Liver (tissue), 3 donors: ENCODE results near the gene DAPL1.

Source experiments
- EGR1 ChIP-seq, 2 donors: IDR thresholded peaks; 2 replicates each; pipeline ENCODE4 v1.6.1; 2016 to 2018; ENCODE audit warnings: antibody characterized with exemption in 2 of 2, low read depth in 2 of 2
- GABPA ChIP-seq, 2 donors: IDR thresholded peaks in 1 of 2; conservative IDR thresholded peaks in 1 of 2; 2 replicates each; pipeline ENCODE4 v1.6.1; 2016; ENCODE audit warnings: antibody characterized with exemption in 2 of 2, mild to moderate bottlenecking in 1 of 2, moderate library complexity in 1 of 2
- HNF4A ChIP-seq, 2 donors: conservative IDR thresholded peaks; 2 replicates each; pipeline ENCODE4 v1.6.1; 2016; ENCODE audit warnings: antibody characterized with exemption in 2 of 2, mild to moderate bottlenecking in 2 of 2
- JUND ChIP-seq, 2 donors: IDR thresholded peaks; 2 replicates each; pipeline ENCODE4 v1.6.1; 2016; ENCODE audit warnings: antibody characterized with exemption in 2 of 2
- NR2F2 ChIP-seq: IDR thresholded peaks from 2 replicates; pipeline ENCODE4 v1.6.1; 2016; ENCODE audit warnings: antibody characterized with exemption
- RAD21 ChIP-seq, 2 donors: IDR thresholded peaks; 2 replicates each; pipeline ENCODE4 v1.6.1; 2016; ENCODE audit warnings: antibody characterized with exemption in 2 of 2, mild to moderate bottlenecking in 2 of 2
- RXRA ChIP-seq, 2 donors: IDR thresholded peaks; 2 replicates each; pipeline ENCODE4 v1.6.1; 2017 to 2018; ENCODE audit warnings: antibody characterized with exemption in 2 of 2, mild to moderate bottlenecking in 1 of 2
- TAF1 ChIP-seq: conservative IDR thresholded peaks from 2 replicates; pipeline ENCODE4 v1.6.1; 2016; ENCODE audit warnings: antibody characterized with exemption, mild to moderate bottlenecking
- TF ChIP-seq, protein P1 (sequence below): IDR thresholded peaks from 2 replicates; pipeline ENCODE4 v1.6.1; 2016; ENCODE audit warnings: antibody characterized with exemption
- TF ChIP-seq, protein P2 (sequence below): IDR thresholded peaks from 2 replicates; pipeline ENCODE4 v1.6.1; 2016; ENCODE audit warnings: antibody characterized with exemption
- TF ChIP-seq, protein P3 (sequence below): fragments of 150-350 bp; IDR thresholded peaks from 2 replicates; pipeline ENCODE4 v1.5.1; 2017; ENCODE audit warnings: improper control_type of control experiment, low read depth, low read length; ENCODE audit not compliant: missing input control
- TF ChIP-seq, protein P4 (sequence below): IDR thresholded peaks from 2 replicates; pipeline ENCODE4 v1.6.1; 2016; ENCODE audit warnings: antibody characterized with exemption, mild to moderate bottlenecking
- donor health status: healthy.
- donor health status: healthy.

DNA sequence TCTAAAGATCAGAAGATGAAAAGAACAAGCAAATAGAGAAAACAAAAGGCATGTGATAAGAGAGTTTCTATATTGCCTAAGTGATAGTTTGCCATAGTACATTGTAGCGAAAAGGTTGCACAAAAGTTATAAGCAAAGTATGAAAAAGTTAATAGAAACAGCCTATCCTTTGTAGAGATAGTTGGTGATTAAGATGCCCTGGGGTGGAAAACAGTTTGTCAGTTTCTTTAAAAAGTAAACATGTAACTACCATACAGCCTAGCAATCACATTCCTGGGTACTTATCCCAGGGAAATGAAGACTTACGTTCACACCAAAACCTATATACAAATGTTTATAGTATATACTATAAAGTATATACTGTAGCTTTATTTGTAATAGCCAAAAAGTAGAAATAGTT lies 16.9 kb upstream of the DAPL1 start:
- TF ChIP-seq, protein P1, sequence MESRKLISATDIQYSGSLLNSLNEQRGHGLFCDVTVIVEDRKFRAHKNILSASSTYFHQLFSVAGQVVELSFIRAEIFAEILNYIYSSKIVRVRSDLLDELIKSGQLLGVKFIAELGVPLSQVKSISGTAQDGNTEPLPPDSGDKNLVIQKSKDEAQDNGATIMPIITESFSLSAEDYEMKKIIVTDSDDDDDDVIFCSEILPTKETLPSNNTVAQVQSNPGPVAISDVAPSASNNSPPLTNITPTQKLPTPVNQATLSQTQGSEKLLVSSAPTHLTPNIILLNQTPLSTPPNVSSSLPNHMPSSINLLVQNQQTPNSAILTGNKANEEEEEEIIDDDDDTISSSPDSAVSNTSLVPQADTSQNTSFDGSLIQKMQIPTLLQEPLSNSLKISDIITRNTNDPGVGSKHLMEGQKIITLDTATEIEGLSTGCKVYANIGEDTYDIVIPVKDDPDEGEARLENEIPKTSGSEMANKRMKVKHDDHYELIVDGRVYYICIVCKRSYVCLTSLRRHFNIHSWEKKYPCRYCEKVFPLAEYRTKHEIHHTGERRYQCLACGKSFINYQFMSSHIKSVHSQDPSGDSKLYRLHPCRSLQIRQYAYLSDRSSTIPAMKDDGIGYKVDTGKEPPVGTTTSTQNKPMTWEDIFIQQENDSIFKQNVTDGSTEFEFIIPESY: no peak
- TF ChIP-seq, protein P2, sequence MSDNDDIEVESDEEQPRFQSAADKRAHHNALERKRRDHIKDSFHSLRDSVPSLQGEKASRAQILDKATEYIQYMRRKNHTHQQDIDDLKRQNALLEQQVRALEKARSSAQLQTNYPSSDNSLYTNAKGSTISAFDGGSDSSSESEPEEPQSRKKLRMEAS: no peak
- TF ChIP-seq, protein P3, sequence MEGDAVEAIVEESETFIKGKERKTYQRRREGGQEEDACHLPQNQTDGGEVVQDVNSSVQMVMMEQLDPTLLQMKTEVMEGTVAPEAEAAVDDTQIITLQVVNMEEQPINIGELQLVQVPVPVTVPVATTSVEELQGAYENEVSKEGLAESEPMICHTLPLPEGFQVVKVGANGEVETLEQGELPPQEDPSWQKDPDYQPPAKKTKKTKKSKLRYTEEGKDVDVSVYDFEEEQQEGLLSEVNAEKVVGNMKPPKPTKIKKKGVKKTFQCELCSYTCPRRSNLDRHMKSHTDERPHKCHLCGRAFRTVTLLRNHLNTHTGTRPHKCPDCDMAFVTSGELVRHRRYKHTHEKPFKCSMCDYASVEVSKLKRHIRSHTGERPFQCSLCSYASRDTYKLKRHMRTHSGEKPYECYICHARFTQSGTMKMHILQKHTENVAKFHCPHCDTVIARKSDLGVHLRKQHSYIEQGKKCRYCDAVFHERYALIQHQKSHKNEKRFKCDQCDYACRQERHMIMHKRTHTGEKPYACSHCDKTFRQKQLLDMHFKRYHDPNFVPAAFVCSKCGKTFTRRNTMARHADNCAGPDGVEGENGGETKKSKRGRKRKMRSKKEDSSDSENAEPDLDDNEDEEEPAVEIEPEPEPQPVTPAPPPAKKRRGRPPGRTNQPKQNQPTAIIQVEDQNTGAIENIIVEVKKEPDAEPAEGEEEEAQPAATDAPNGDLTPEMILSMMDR: no peak
- TF ChIP-seq JUND (IDR thresholded peaks at IDR 0.05) (no peak), TAF1 (no peak), GABPA (IDR thresholded peaks at IDR 0.05 in 1 of 2, conservative IDR thresholded peaks at IDR 0.05 in 1 of 2) (no peak), RAD21 (IDR thresholded peaks at IDR 0.05) (no peak), EGR1 (IDR thresholded peaks at IDR 0.05; ENCODE audit: low read depth in 2 of 2) (no peak), RXRA (IDR thresholded peaks at IDR 0.05) (no peak), NR2F2 (no peak), HNF4A (conservative IDR thresholded peaks at IDR 0.05) (no peak)
- TF ChIP-seq, protein P4, sequence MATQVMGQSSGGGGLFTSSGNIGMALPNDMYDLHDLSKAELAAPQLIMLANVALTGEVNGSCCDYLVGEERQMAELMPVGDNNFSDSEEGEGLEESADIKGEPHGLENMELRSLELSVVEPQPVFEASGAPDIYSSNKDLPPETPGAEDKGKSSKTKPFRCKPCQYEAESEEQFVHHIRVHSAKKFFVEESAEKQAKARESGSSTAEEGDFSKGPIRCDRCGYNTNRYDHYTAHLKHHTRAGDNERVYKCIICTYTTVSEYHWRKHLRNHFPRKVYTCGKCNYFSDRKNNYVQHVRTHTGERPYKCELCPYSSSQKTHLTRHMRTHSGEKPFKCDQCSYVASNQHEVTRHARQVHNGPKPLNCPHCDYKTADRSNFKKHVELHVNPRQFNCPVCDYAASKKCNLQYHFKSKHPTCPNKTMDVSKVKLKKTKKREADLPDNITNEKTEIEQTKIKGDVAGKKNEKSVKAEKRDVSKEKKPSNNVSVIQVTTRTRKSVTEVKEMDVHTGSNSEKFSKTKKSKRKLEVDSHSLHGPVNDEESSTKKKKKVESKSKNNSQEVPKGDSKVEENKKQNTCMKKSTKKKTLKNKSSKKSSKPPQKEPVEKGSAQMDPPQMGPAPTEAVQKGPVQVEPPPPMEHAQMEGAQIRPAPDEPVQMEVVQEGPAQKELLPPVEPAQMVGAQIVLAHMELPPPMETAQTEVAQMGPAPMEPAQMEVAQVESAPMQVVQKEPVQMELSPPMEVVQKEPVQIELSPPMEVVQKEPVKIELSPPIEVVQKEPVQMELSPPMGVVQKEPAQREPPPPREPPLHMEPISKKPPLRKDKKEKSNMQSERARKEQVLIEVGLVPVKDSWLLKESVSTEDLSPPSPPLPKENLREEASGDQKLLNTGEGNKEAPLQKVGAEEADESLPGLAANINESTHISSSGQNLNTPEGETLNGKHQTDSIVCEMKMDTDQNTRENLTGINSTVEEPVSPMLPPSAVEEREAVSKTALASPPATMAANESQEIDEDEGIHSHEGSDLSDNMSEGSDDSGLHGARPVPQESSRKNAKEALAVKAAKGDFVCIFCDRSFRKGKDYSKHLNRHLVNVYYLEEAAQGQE: no peak
